Mesenchymal stem cell (in vitro differentiated cells and primary cell): Measurements from ENCODE around the gene HPS1.

ENCODE experiments used
- DNase-seq: peaks from one replicate; pipeline ENCODE4 v3.0.0-alpha.2; 2013
- H2AFZ ChIP-seq: one replicate; pipeline ENCODE4 v1.6.1; 2013; ENCODE audit warnings: low read depth, mild to moderate bottlenecking, control low read depth, inconsistent platforms, low read length, moderate library complexity
- H2AK5ac ChIP-seq: 2 replicates; pipeline ENCODE4 v1.6.1; 2013; ENCODE audit warnings: low read length, moderate library complexity, mild to moderate bottlenecking, inconsistent platforms; ENCODE audit not compliant: severe bottlenecking
- H2BK120ac ChIP-seq: one replicate; pipeline ENCODE4 v1.6.1; 2013; ENCODE audit warnings: low read depth, mild to moderate bottlenecking, inconsistent platforms, low read length, moderate library complexity
- H2BK12ac ChIP-seq, 2 experiments: one replicate each; pipeline ENCODE4 v1.6.1; 2013; ENCODE audit warnings: inconsistent platforms in 2 of 2, low read length in 2 of 2, mild to moderate bottlenecking in 2 of 2, moderate library complexity in 2 of 2, control low read depth in 1 of 2
- H2BK15ac ChIP-seq: one replicate; pipeline ENCODE4 v1.6.1; 2013; ENCODE audit warnings: mild to moderate bottlenecking, low read depth, inconsistent platforms; ENCODE audit not compliant: poor library complexity, severe bottlenecking
- H2BK5ac ChIP-seq: 2 replicates; pipeline ENCODE4 v1.6.1; 2013; ENCODE audit warnings: low read depth, mild to moderate bottlenecking, low read length, control low read depth, inconsistent platforms; ENCODE audit not compliant: poor library complexity, severe bottlenecking
- H3K14ac ChIP-seq, 2 experiments: one replicate each; pipeline ENCODE4 v1.6.1; 2013; ENCODE audit warnings: inconsistent platforms in 2 of 2, low read length in 2 of 2, control low read depth in 1 of 2, mild to moderate bottlenecking in 1 of 2, moderate library complexity in 1 of 2
- H3K18ac ChIP-seq, 2 experiments: one replicate each; pipeline ENCODE4 v1.6.1; 2013; ENCODE audit warnings: inconsistent platforms in 2 of 2, low read length in 2 of 2, control low read depth in 1 of 2, low read depth in 1 of 2, mild to moderate bottlenecking in 1 of 2
- H3K23ac ChIP-seq, 2 experiments: one replicate each; pipeline ENCODE4 v1.6.1; 2013; ENCODE audit warnings: inconsistent platforms in 2 of 2, low read length in 2 of 2, mild to moderate bottlenecking in 2 of 2, moderate library complexity in 2 of 2, control low read depth in 1 of 2
- H3K27ac ChIP-seq: 2 replicates; pipeline ENCODE4 v1.5.1; 2013; ENCODE audit warnings: mild to moderate bottlenecking, moderate library complexity, low read length, control low read depth, inconsistent platforms; ENCODE audit not compliant: poor library complexity, severe bottlenecking
- H3K27me3 ChIP-seq, 2 experiments: 2 replicates each; pipeline versions ENCODE4 v1.6.1 to v1.7.0; 2013; ENCODE audit warnings: low read length in 2 of 2, mild to moderate bottlenecking in 2 of 2, moderate library complexity in 2 of 2, control low read depth in 1 of 2, inconsistent platforms in 1 of 2; ENCODE audit not compliant: control insufficient read depth in 1 of 2, insufficient read depth in 1 of 2
- H3K36me3 ChIP-seq, 2 experiments: 2 replicates each; pipeline versions ENCODE4 v1.6.1 to v1.7.0; 2013; ENCODE audit warnings: low read length in 2 of 2, control low read depth in 1 of 2, inconsistent platforms in 1 of 2, low read depth in 1 of 2, mild to moderate bottlenecking in 1 of 2; ENCODE audit not compliant: insufficient read depth in 2 of 2, control insufficient read depth in 1 of 2
- H3K4ac ChIP-seq, 2 experiments: one replicate each; pipeline ENCODE4 v1.6.1; 2013; ENCODE audit warnings: inconsistent platforms in 2 of 2, low read length in 2 of 2, mild to moderate bottlenecking in 2 of 2, moderate library complexity in 2 of 2, control low read depth in 1 of 2, low read depth in 1 of 2
- H3K4me1 ChIP-seq: 2 replicates; pipeline ENCODE4 v1.6.1; 2013; ENCODE audit warnings: low read depth, low read length, control low read depth; ENCODE audit not compliant: control insufficient read depth, insufficient read depth
- H3K4me2 ChIP-seq: 2 replicates; pipeline ENCODE4 v1.6.1; 2013; ENCODE audit warnings: low read length, mild to moderate bottlenecking, inconsistent platforms; ENCODE audit not compliant: poor library complexity, severe bottlenecking
- H3K4me3 ChIP-seq, 2 experiments: 2 replicates each; pipeline versions ENCODE4 v1.5.1 to v1.7.0; 2013; ENCODE audit warnings: low read length in 2 of 2, mild to moderate bottlenecking in 2 of 2, control low read depth in 1 of 2, low read depth in 1 of 2; ENCODE audit not compliant: insufficient read depth in 1 of 2
- H3K79me1 ChIP-seq: replicated peaks from 2 replicates; pipeline ENCODE4 v1.6.1; 2013; ENCODE audit warnings: mild to moderate bottlenecking, control low read depth, low read length, inconsistent platforms; ENCODE audit not compliant: poor library complexity, severe bottlenecking
- H3K9ac ChIP-seq: 2 replicates; pipeline ENCODE4 v1.7.0; 2013; ENCODE audit warnings: mild to moderate bottlenecking, low read length, moderate library complexity
- H3K9me3 ChIP-seq: 2 replicates; pipeline ENCODE4 v1.7.0; 2013; ENCODE audit warnings: mild to moderate bottlenecking, low read length; ENCODE audit not compliant: control insufficient read depth
- H4K8ac ChIP-seq: one replicate; pipeline ENCODE4 v1.6.1; 2013; ENCODE audit warnings: inconsistent platforms, mild to moderate bottlenecking, low read length, moderate library complexity
- H4K91ac ChIP-seq: one replicate; pipeline ENCODE4 v1.6.1; 2013; ENCODE audit warnings: mild to moderate bottlenecking, low read length, inconsistent platforms
- WGBS: methylation state at CpG from one replicate; pipeline ENCODE4 v1.1.7; 2013; ENCODE audit warnings: mixed read lengths; 5-methylcytosine and 5-hydroxymethylcytosine counted together

HPS1 gene

DNA sequence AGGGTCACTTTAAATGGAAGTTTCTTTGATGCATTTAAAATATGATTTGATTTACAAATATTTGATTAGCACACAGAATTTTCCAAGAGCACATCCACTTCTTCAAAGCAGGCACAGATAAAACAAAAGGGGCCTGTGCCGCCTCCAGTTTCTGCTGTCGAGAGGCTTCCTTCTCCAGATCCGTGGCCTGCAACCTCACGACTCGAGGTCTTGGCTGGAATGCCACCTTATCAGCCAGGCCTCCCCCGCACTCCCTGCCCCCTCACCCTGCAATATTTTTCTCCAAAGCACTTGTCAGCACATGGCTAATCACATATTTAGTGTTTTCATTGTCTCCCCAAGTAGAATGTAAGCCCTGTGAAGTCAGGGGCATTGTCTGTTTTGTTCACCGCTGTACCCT lies 44.3 kb downstream of the HPS1 start:
- Histone ChIP-seq H3K18ac (no peak overlapping the region), H3K27ac (no peak overlapping the region), H3K4me3 (no peak overlapping the region), H3K4ac (no peak overlapping the region), H2BK15ac (no peak overlapping the region), H2AFZ (no peak overlapping the region), H3K9ac (no peak overlapping the region), H3K27me3 (no peaks in the 10 kb centered on the region), H3K9me3 (no peaks in the 10 kb centered on the region), H4K8ac (no peak overlapping the region), H2BK12ac (no peak overlapping the region), H2BK120ac (no peak overlapping the region), H3K23ac (no peak overlapping the region), H4K91ac (no peak overlapping the region), H3K14ac (no peak overlapping the region), H3K79me1 (peaks cover 2% of the 10 kb centered on the region), H2AK5ac (no peak overlapping the region), H3K4me2 (no peak overlapping the region), H3K4me1 (peaks cover 10% of the 10 kb centered on the region), H3K36me3 (peaks cover 6 to 31% of the 10 kb centered on the region in 2 experiments), H2BK5ac (no peak overlapping the region)
- 68% methylated on average over 7 of the region's 7 CpGs for WGBS
- no peak for DNase-seq

DNA sequence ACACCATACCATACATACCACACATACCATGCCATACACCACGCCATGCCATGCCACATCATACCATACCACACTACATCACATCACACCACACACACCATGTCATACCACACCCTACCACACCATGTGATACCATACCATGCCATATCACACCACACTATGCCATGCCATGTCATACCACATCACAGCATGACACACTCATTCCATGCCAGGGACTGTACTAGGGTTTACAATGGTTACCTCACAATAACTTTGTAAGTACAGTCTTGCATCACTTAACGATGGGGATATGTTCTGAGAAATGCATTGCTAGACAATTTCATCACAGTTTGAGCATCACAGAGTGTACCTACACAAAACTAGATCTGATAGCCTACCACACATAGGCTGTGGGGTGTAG lies 46.3 kb downstream of the HPS1 start:
- Histone ChIP-seq H2AK5ac (no peak overlapping the region), H3K9me3 (no peaks in the 10 kb centered on the region), H3K14ac (peak overlapping the region in 1 of 2 experiments; percentile 95), H3K4ac (no peak overlapping the region), H2AFZ (no peak overlapping the region), H3K23ac (peak overlapping the region in 1 of 2 experiments; percentile 73), H3K18ac (peak overlapping the region in 1 of 2 experiments; percentile 52), H3K4me1 (peaks cover 9% of the 10 kb centered on the region), H2BK120ac (no peak overlapping the region), H2BK12ac (peak overlapping the region in 1 of 2 experiments; percentile 59), H2BK15ac (no peak overlapping the region), H3K9ac (no peak overlapping the region), H3K4me3 (no peak overlapping the region), H3K36me3 (peaks cover 23 to 37% of the 10 kb centered on the region in 2 experiments), H2BK5ac (no peak overlapping the region), H4K91ac (no peak overlapping the region), H3K27me3 (no peaks in the 10 kb centered on the region), H3K4me2 (no peak overlapping the region), H3K79me1 (peaks cover 2% of the 10 kb centered on the region), H4K8ac (no peak overlapping the region), H3K27ac (no peak overlapping the region)
- DNase-seq, result peak; percentile 54
- 94% methylated on average over 2 of the region's 2 CpGs for whole genome bisulfite sequencing

DNA sequence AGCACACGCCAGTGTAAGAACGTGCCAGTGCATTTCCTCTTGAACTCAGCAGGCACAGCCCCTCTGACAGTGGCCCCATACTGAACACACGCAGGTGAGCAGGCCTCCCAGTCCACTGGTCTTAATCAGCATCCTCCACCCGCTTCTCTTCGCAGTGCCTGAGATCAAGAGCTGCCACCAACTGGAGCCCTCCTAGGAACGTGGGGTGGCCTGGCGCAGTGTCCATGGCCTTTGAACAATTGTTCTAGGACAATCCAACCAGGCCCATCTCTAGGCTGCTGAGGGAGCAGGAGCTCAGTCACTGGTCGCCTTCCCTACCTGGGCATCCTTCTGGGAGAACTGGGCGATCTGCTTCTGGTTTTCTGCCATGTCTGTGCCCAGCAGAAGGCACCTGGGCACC lies 47.0 kb downstream of the HPS1 start:
- H3K36me3 ChIP-seq, result peaks cover 26 to 36% of the 10 kb centered on the region in 2 experiments
- H3K14ac ChIP-seq, result no peak overlapping the region
- H3K4me2 ChIP-seq, result no peak overlapping the region
- no peak overlapping the region for H2BK5ac ChIP-seq
- H4K91ac ChIP-seq, result no peak overlapping the region
- no peak overlapping the region for H3K23ac ChIP-seq
- no peak overlapping the region for H2BK15ac ChIP-seq
- no peak overlapping the region for H3K27ac ChIP-seq
- H3K27me3 ChIP-seq, result no peaks in the 10 kb centered on the region
- H2AK5ac ChIP-seq, result no peak overlapping the region
- no peak overlapping the region for H2BK120ac ChIP-seq
- no peak overlapping the region for H2AFZ ChIP-seq
- 95% methylated on average over 9 of the region's 9 CpGs for WGBS
- H3K4ac ChIP-seq, result no peak overlapping the region
- peaks cover 2% of the 10 kb centered on the region for H3K79me1 ChIP-seq
- no peak overlapping the region for H3K9ac ChIP-seq
- peaks cover 3% of the 10 kb centered on the region for H3K4me1 ChIP-seq
- no peak overlapping the region for H3K18ac ChIP-seq
- H3K4me3 ChIP-seq, result no peak overlapping the region
- H3K9me3 ChIP-seq, result no peaks in the 10 kb centered on the region
- DNase-seq, result no peak
- no peak overlapping the region for H2BK12ac ChIP-seq
- no peak overlapping the region for H4K8ac ChIP-seq

DNA sequence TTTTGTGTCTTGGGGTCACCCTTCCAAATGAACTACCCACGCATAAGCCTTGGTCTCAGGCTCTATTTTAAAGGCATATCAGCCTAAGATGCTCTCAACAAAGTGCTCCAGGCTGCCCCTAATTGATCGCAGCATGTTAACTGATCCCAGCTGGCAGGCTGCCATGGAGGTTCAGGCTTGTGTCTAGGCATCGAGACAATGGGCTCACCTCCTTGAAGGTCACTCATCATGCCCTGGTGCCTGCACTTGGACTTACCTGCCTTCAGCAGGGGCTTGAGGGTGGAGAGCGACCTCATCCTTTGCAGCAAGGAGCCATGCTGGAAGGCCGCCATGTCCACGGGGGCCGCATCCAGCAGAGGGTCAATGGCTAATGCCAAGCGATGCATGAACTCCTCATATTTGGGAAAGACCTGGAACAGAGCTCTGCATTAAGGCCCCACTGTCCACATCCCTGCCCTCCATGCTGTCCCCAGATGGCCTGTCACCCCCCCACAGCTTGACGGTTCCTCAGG lies 49.6 kb downstream of the HPS1 start:
- no peak overlapping the region for H3K4ac ChIP-seq
- no peak overlapping the region for H2AFZ ChIP-seq
- no peak overlapping the region for H3K23ac ChIP-seq
- no peak overlapping the region for H2BK5ac ChIP-seq
- no peak overlapping the region for H2BK12ac ChIP-seq
- no peak overlapping the region for H3K18ac ChIP-seq
- no peaks in the 10 kb centered on the region for H3K79me1 ChIP-seq
- H3K4me2 ChIP-seq, result no peak overlapping the region
- no peaks in the 10 kb centered on the region for H3K27me3 ChIP-seq
- H3K27ac ChIP-seq, result no peak overlapping the region
- no peak for DNase-seq
- H3K14ac ChIP-seq, result no peak overlapping the region
- H3K9ac ChIP-seq, result no peak overlapping the region
- H4K8ac ChIP-seq, result no peak overlapping the region
- H3K9me3 ChIP-seq, result no peaks in the 10 kb centered on the region
- peaks cover 3% of the 10 kb centered on the region for H3K4me1 ChIP-seq
- H3K4me3 ChIP-seq, result no peak overlapping the region
- H2BK120ac ChIP-seq, result no peak overlapping the region
- H2AK5ac ChIP-seq, result no peak overlapping the region
- no peak overlapping the region for H4K91ac ChIP-seq
- H2BK15ac ChIP-seq, result no peak overlapping the region
- WGBS, result 99% methylated on average over 9 of the region's 9 CpGs
- H3K36me3 ChIP-seq, result peaks cover 27 to 40% of the 10 kb centered on the region in 2 experiments
